ENCODE results near the gene PRADC1. TPM values are rescaled to one million over a fixed set of nuclear protein-coding genes. Genes with fewer than 3 reads are reported as not detected.

Gene PRADC1
- total RNA-seq = 10 to 100 TPM in 1 of 2 experiments, 1 to 10 TPM in 1; 7.8 to 10.7 TPM
- polyA plus RNA-seq = 10 to 100 TPM; 26.1 to 38.8 (median 27.6) TPM
- total RNA-seq = 3.6 to 17.3 (median 7.8) reads per million in 6 experiments

- ATAC-seq (peak; percentile 80 to 85), DNase-seq (peak; percentile 78 to 98 (median 93))
- POLR2A ChIA-PET = interaction anchor here (0.8 to 4.9 kb wide), 20 partner anchors 13 to 1225 kb away, joined by 3 to 37 read pairs (median 6); partner anchors contain the start of genes ALMS1, EGR4, FBXO41 and INO80B
- peaks cover 25 to 51% (median 39%) of the 10 kb centered on the region in 4 donors for H3K4me1 Mint-ChIP-seq
- H3K27ac Mint-ChIP-seq = peak within 1 kb of the TSS; percentile 91 to 98 (median 97)
- no peaks in the 10 kb centered on the region for H3K27me3 Mint-ChIP-seq
- H3K36me3 Mint-ChIP-seq = peaks cover 0 to 20% (median 0%) of the 10 kb centered on the region in 3 donors
- no peaks in the 10 kb centered on the region for H3K9me3 Mint-ChIP-seq
- peak within 1 kb of the TSS; percentile 90 to 99 (median 97) for H3K4me3 Mint-ChIP-seq
Observed at GRCh38 chr2:73233154-73233931, at the start of gene PRADC1. Gene PRADC1 (minus strand): TSS chr2:73233239. CDS start chr2:73233160, 79 bp downstream.

DNA sequence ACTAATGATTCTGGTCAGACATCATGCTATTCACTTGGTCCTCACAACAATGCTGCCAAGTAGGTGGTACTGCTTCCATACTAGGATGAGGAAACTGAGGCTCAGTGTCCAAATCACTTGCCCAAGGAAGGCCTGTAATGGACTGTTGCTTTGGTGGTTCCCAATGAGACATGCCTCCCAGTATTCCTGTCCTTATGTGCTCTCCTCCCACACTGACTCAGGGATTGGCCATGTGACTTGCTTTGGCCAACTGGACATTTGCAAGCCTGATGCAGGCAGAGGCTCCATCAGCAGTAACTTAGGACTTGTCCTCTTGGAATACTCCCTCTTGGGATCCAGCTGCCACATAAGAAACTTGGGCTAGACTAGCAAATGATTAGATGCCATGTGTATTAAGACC lies 48.2 kb upstream of the PRADC1 start:
- H3K9me3 Mint-ChIP-seq = no peaks in the 10 kb centered on the region
- no peak for ATAC-seq
- H3K36me3 Mint-ChIP-seq = peaks cover 0 to 15% (median 3%) of the 10 kb centered on the region in 3 donors
- peak overlapping the region in 1 of 10 donors; percentile 10 for H3K4me3 Mint-ChIP-seq
- no peak for DNase-seq
- peak overlapping the region in 2 of 10 donors; percentile 4 to 54 for H3K27ac Mint-ChIP-seq
- H3K27me3 Mint-ChIP-seq = no peaks in the 10 kb centered on the region
- peaks cover 28 to 47% (median 36%) of the 10 kb centered on the region in 4 donors for H3K4me1 Mint-ChIP-seq
- POLR2A ChIA-PET = no interaction called here

GRCh38 chr2:73279852-73280251 lies 46.8 kb upstream of the PRADC1 start:
- Mint-ChIP-seq H3K36me3 (peaks cover 0 to 16% (median 3%) of the 10 kb centered on the region in 3 donors), H3K27me3 (no peaks in the 10 kb centered on the region), H3K27ac (no peak overlapping the region), H3K9me3 (no peaks in the 10 kb centered on the region), H3K4me3 (no peak overlapping the region), H3K4me1 (peaks cover 15 to 34% (median 28%) of the 10 kb centered on the region in 4 donors)
- no peak for DNase-seq
- POLR2A ChIA-PET = no interaction called here
- ATAC-seq = no peak

- Mint-ChIP-seq H3K4me1 (peaks cover 16 to 28% (median 26%) of the 10 kb centered on the region in 4 donors), H3K27ac (peak overlapping the region in 2 of 10 donors; percentile 25 to 38), H3K4me3 (no peak overlapping the region), H3K9me3 (no peaks in the 10 kb centered on the region), H3K36me3 (peaks cover 0 to 15% (median 3%) of the 10 kb centered on the region in 3 donors), H3K27me3 (peaks cover 0 to 1% (median 0%) of the 10 kb centered on the region in 5 donors)
- POLR2A ChIA-PET = no interaction called here
- DNase-seq (no peak), ATAC-seq (no peak)
Observed at GRCh38 chr2:73272270-73272669, 39.2 kb upstream of the PRADC1 start.

DNA sequence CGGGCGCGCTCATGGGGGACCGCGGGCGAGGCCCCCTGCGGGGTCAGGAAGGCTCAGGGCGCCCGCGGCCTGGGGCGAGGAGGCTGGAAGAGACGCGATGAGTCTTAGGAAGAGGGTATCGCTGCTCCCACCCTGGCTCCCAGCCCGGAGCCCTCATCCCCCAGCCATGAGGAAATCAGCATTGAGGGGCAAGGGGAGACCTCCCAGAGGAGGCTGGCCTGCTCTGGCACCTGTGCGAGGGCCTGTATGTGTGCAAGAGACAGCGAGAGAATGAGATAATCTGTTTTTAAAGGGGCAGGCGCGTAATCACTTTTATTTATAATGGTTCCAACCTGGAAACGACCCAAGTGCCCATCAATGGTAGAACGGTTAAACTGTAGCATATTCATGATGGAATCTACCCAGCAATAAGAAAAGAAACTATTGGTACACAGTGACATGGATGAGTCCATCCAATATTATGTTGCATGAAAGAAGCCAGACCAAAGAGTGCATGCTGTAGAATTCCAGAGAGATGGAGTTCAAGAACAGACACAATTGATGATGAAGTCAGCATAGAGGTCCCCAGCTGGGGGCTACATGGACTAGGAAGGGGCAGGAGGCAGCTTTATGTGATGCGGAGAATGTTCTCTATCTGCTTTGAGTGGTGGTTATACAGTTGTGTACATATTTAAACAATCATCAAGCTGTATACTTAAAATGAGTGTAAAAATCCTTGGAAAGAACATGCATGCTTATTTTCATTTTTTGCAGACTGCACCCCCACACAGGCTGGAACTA lies 36.8 kb upstream of the PRADC1 start:
- Mint-ChIP-seq H3K27ac (peak overlapping the region in 8 of 10 donors; percentile 20 to 89 (median 50)), H3K27me3 (peaks cover 0 to 1% (median 0%) of the 10 kb centered on the region in 5 donors), H3K4me1 (peaks cover 22 to 34% (median 31%) of the 10 kb centered on the region in 4 donors), H3K4me3 (peak overlapping the region; percentile 56 to 77 (median 64)), H3K36me3 (peaks cover 0 to 15% (median 3%) of the 10 kb centered on the region in 3 donors), H3K9me3 (no peaks in the 10 kb centered on the region)
- DNase-seq (no peak), ATAC-seq (no peak)
- POLR2A ChIA-PET = interaction anchor here (1.8 kb wide), 1 partner anchor 35 kb away, joined by 16 read pairs; the partner anchor contains the start of gene CCT7

- ATAC-seq (peak; percentile 95 to 96), DNase-seq (peak; percentile 40 to 91 (median 70))
- Mint-ChIP-seq H3K4me3 (peak overlapping the region in 9 of 10 donors; percentile 15 to 76 (median 58)), H3K4me1 (peaks cover 22 to 34% (median 30%) of the 10 kb centered on the region in 4 donors), H3K36me3 (peaks cover 0 to 14% (median under 1%) of the 10 kb centered on the region in 3 donors), H3K9me3 (no peaks in the 10 kb centered on the region), H3K27ac (peak overlapping the region in 1 of 10 donors; percentile 77), H3K27me3 (peaks cover 0 to 1% (median 0%) of the 10 kb centered on the region in 5 donors)
- POLR2A ChIA-PET = interaction anchor here (1.0 to 1.8 kb wide), 3 partner anchors 16 to 34 kb away, joined by 4 to 16 read pairs (median 7); partner anchors contain the start of genes CCT7 and FBXO41
Observed at GRCh38 chr2:73268830-73269685, 36.0 kb upstream of the PRADC1 start.

GRCh38 chr2:73268366-73268829 lies 35.4 kb upstream of the PRADC1 start:
- POLR2A ChIA-PET = interaction anchor here (1.0 to 1.8 kb wide), 3 partner anchors 16 to 34 kb away, joined by 4 to 16 read pairs (median 7); partner anchors contain the start of genes CCT7 and FBXO41
- H3K9me3 Mint-ChIP-seq = no peaks in the 10 kb centered on the region
- peak overlapping the region in 8 of 10 donors; percentile 0 to 81 (median 72) for H3K27ac Mint-ChIP-seq
- ATAC-seq (no peak), DNase-seq (no peak)
- H3K27me3 Mint-ChIP-seq = peaks cover 0 to 1% (median 0%) of the 10 kb centered on the region in 5 donors
- peaks cover 22 to 34% (median 28%) of the 10 kb centered on the region in 4 donors for H3K4me1 Mint-ChIP-seq
- H3K4me3 Mint-ChIP-seq = peak overlapping the region; percentile 16 to 78 (median 66)
- peaks cover 0 to 14% (median 1%) of the 10 kb centered on the region in 3 donors for H3K36me3 Mint-ChIP-seq

DNA sequence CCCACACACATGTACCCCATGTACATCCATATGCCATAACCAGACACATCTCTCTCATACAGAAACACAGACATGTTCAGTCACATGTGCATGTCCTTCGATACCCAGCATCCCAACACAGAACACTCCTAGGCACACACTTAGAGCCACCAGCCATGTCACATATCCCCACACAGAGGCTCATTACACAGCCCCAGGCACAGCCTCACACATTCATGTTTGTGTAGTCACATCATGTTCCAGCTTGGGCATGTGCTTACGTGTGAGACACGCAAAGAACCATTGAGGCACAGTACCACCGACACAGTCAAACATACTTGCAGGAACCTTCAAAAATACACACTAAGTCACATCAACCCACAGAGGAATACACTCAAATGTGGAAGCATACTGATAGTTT lies 34.0 kb upstream of the PRADC1 start:
- POLR2A ChIA-PET = no interaction called here
- peaks cover 22 to 34% (median 28%) of the 10 kb centered on the region in 4 donors for H3K4me1 Mint-ChIP-seq
- ATAC-seq (no peak), DNase-seq (no peak)
- H3K4me3 Mint-ChIP-seq = peak overlapping the region in 3 of 10 donors; percentile 1 to 31 (median 20)
- no peaks in the 10 kb centered on the region for H3K9me3 Mint-ChIP-seq
- H3K27me3 Mint-ChIP-seq = peaks cover 0 to 1% (median 0%) of the 10 kb centered on the region in 5 donors
- H3K27ac Mint-ChIP-seq = peak overlapping the region in 1 of 10 donors; percentile 2
- peaks cover 0 to 19% (median 2%) of the 10 kb centered on the region in 3 donors for H3K36me3 Mint-ChIP-seq

- H3K4me3 Mint-ChIP-seq = no peak overlapping the region
- no peak for DNase-seq
- POLR2A ChIA-PET = no interaction called here
- no peak for ATAC-seq
- H3K4me1 Mint-ChIP-seq = peaks cover 22 to 34% (median 28%) of the 10 kb centered on the region in 4 donors
- no peak overlapping the region for H3K27ac Mint-ChIP-seq
- peaks cover 0 to 23% (median 2%) of the 10 kb centered on the region in 3 donors for H3K36me3 Mint-ChIP-seq
- peaks cover 0 to 1% (median 0%) of the 10 kb centered on the region in 5 donors for H3K27me3 Mint-ChIP-seq
- no peaks in the 10 kb centered on the region for H3K9me3 Mint-ChIP-seq
Observed at GRCh38 chr2:73266061-73266901, 33.2 kb upstream of the PRADC1 start.

DNA sequence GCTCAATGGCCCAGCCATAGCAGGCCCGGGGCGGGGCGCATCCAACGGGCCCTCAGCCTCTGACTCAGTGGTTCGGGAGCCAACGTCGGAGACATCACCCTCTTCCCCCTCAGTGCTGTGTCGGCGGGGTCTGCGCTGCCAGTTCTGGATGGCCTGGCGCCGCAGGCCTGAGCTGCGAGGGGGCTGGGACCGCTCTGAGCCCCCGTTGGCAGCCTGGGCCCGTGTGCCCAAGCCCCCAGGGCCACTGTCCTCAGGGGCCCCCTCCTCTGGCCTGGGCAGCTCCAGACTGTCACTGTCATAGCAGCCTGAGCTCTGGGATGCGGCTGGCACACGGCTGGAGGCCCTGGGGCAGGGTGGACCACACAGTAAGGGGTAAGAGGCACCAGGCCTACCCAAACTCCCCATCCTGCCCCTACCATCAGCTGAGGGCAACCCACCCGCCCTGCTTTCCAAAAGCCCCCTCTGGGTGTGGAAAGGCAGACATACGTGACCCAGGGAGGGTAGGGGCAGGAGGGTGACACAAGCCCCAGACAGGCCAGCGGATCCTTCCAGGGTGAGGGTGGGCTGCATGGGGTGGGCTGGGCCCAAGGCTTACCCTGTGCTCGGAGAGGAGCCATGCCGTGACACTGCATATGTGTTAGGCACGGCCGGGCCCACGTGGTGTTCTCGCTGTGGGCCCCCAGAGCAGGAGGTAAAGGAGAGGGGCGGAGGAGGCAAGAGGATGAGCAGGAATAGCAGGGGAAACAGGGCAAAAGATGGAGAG lies 32.4 kb upstream of the PRADC1 start:
- Mint-ChIP-seq H3K4me3 (no peak overlapping the region), H3K27me3 (peaks cover 0 to 1% (median 0%) of the 10 kb centered on the region in 5 donors)

More for the DNA sequence above, 32.4 kb upstream of the PRADC1 start:
- ATAC-seq (no peak), DNase-seq (no peak)
- Mint-ChIP-seq H3K27ac (no peak overlapping the region), H3K9me3 (no peaks in the 10 kb centered on the region), H3K36me3 (peaks cover 0 to 26% (median 2%) of the 10 kb centered on the region in 3 donors), H3K4me1 (peaks cover 18 to 26% (median 24%) of the 10 kb centered on the region in 4 donors)
- POLR2A ChIA-PET = no interaction called here
